Hepatocyte (in vitro differentiated cells): ENCODE data around the gene UBE2O.

Experiments used
- EZH2 ChIP-seq: fragments of 200-600 bp; sonication (generic); IDR thresholded peaks from 2 replicates; pipeline ENCODE4 v1.6.1; 2016; ENCODE audit warnings: antibody characterized with exemption, mild to moderate bottlenecking, borderline replicate concordance
- EZH2phosphoT487 ChIP-seq: fragments of 200-600 bp; sonication (generic); IDR thresholded peaks from one replicate; pipeline ENCODE4 v1.6.1; 2018; ENCODE audit warnings: antibody characterized with exemption, mild to moderate bottlenecking, low read depth, moderate library complexity; ENCODE audit not compliant: unreplicated experiment, severe bottlenecking
- TF ChIP-seq, protein P1 (sequence below): fragments of 200-600 bp; sonication (generic); IDR thresholded peaks from 2 replicates; pipeline ENCODE4 v1.5.1; 2016; ENCODE audit warnings: antibody characterized with exemption, mild to moderate bottlenecking; ENCODE audit not compliant: poor library complexity

DNA sequence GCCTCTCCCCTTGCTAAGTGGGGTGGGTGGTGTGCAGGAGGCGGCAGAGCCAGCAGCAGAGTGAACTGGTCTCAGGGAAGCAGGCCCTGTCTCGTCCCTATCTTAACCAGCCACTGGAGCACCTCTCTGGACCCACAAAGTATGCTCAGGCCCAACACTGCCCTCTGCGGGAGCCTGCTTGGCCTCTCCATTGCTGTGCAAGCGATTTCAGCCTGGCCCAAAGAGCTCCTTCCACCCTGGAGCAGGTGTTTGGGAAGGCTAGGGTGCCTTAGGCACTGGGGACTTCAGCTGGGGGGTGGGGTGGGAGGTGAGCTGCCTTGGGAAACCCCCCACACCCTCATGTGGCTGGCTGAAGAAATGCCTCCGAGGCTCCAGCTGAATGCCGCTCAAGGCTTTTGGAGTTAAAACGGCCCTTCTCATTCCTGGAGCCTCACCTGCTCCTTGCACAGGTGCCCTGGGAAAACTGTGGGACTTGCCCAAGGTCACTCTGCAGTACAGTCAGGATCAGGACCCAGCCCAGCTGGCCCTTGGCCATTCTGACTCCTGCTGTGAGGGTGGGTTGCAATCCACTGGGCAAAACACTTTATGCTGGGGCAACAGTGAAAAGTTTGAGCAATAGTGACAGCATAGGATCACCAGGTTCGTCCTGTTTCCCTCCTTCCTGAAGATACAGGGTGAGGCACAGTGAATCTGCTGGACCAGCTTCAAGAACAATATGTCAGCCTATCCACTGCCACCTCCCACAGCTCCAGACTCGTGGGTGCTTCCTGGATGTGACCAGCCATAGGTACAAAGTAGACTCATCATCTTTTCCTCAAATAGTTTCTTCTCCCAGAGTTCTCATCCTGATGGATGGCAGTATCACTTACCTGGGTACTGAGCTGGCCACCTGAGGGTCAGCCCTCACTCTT lies 5.9 kb upstream of the UBE2O start:
- TF ChIP-seq, protein P1, sequence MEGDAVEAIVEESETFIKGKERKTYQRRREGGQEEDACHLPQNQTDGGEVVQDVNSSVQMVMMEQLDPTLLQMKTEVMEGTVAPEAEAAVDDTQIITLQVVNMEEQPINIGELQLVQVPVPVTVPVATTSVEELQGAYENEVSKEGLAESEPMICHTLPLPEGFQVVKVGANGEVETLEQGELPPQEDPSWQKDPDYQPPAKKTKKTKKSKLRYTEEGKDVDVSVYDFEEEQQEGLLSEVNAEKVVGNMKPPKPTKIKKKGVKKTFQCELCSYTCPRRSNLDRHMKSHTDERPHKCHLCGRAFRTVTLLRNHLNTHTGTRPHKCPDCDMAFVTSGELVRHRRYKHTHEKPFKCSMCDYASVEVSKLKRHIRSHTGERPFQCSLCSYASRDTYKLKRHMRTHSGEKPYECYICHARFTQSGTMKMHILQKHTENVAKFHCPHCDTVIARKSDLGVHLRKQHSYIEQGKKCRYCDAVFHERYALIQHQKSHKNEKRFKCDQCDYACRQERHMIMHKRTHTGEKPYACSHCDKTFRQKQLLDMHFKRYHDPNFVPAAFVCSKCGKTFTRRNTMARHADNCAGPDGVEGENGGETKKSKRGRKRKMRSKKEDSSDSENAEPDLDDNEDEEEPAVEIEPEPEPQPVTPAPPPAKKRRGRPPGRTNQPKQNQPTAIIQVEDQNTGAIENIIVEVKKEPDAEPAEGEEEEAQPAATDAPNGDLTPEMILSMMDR: peak; percentile 48
- no peak for TF ChIP-seq EZH2
- TF ChIP-seq EZH2phosphoT487: no peak
